ENCODE data around the gene AP3D1.
"Not testable (repeated sequence)": the region's sequence is repeated elsewhere in the genome, so short reads cannot be mapped to it uniquely, and the experiment has no call there.

The AP3D1 gene

GRCh38 chr19:2108251-2109016 is 42.9 kb downstream of the AP3D1 start:
- no peak for DNase-seq

- no peak for DNase-seq
Observed at GRCh38 chr19:2103045-2103707, 48.2 kb downstream of the AP3D1 start.

- no peak for DNase-seq
Observed at GRCh38 chr19:2101417-2102335, 49.7 kb downstream of the AP3D1 start.

- DNase-seq = no peak
Observed at GRCh38 chr19:2100719-2101061, 50.7 kb downstream of the AP3D1 start.

GRCh38 chr19:2099937-2100718 is 51.2 kb downstream of the AP3D1 start:
- DNase-seq = no peak

GRCh38 chr19:2099054-2099501 is 52.3 kb downstream of the AP3D1 start:
- no peak for DNase-seq

GRCh38 chr19:2097886-2098327 is 53.5 kb downstream of the AP3D1 start:
- no peak for DNase-seq

- DNase-seq = no peak
Observed at GRCh38 chr19:2097203-2097885, 54.0 kb downstream of the AP3D1 start.

- DNase-seq = peak; percentile 100
Observed at GRCh38 chr19:2096480-2097202, 54.7 kb downstream of the AP3D1 start, which contains the start of gene IZUMO4. IZUMO4 (plus strand) TSS chr19:2096915; CDS start chr19:2096946, 31 bp downstream.

- peak; percentile 96 for DNase-seq
Observed at GRCh38 chr19:2096034-2096479, 55.3 kb downstream of the AP3D1 start, which contains the start of gene MOB3A. MOB3A (minus strand) TSS chr19:2096326; CDS start chr19:2078560, 17,766 bp downstream.

GRCh38 chr19:2091926-2092525 is 59.3 kb downstream of the AP3D1 start:
- DNase-seq = not testable (repeated sequence)

GRCh38 chr19:2089727-2090053 is 61.7 kb downstream of the AP3D1 start:
- DNase-seq = no peak

- DNase-seq = no peak
Observed at GRCh38 chr19:2089001-2089711, 62.2 kb downstream of the AP3D1 start.

GRCh38 chr19:2087621-2088100 is 63.7 kb downstream of the AP3D1 start:
- DNase-seq = peak; percentile 51

- not testable (repeated sequence) for DNase-seq
Observed at GRCh38 chr19:2086695-2087620, 64.4 kb downstream of the AP3D1 start.

- peak; percentile 98 for DNase-seq
Observed at GRCh38 chr19:2084993-2085720, 66.2 kb downstream of the AP3D1 start.

- peak; percentile 73 for DNase-seq
Observed at GRCh38 chr19:2083174-2083854, 68.1 kb downstream of the AP3D1 start.
